Lower lobe of right lung (tissue), 2 donors: ENCODE results near the gene TMEM123. TPM values are rescaled to one million over a fixed set of nuclear protein-coding genes. Genes with fewer than 3 reads are reported as not detected.

ENCODE experiments used
- ATAC-seq, 2 donors: fragments of 200-7000 bp; cut with Tn5 transposase; one replicate each; pipeline ENCODE4 v1.9.1; 2020 to 2022; ENCODE audit warnings: mild to moderate bottlenecking in 2 of 2, moderate library complexity in 2 of 2
- DNase-seq: peaks from one replicate; pipeline ENCODE4 v3.0.0-alpha.2; 2020
- H3K27ac ChIP-seq: fragments of 200-600 bp; one replicate; pipeline ENCODE4 v1.8.0; 2022
- H3K27me3 ChIP-seq: fragments of 200-600 bp; one replicate; pipeline ENCODE4 v1.8.0; 2022; ENCODE audit warnings: low read depth
- H3K36me3 ChIP-seq: fragments of 200-600 bp; one replicate; pipeline ENCODE4 v1.8.0; 2022; ENCODE audit warnings: mild to moderate bottlenecking
- H3K4me1 ChIP-seq: fragments of 200-600 bp; one replicate; pipeline ENCODE4 v1.8.0; 2022
- H3K4me3 ChIP-seq: fragments of 200-600 bp; one replicate; pipeline ENCODE4 v1.8.0; 2022; ENCODE audit warnings: mild to moderate bottlenecking
- H3K9me3 ChIP-seq: fragments of 200-600 bp; one replicate; pipeline ENCODE4 v1.8.0; 2022
- intact Hi-C: fragments of 100-400 bp; cut with DNase I; formaldehyde crosslinking; loops from one replicate; pipeline ENCODE4 v1.11.0; 2022
- total RNA-seq: library from RNA; stranded (reverse); fragmentation: NEBNext Ultra II Directional; extraction: Animal tissue kit (Norgen Biotek cat#: 25700); gene quantifications from one replicate; pipeline ENCODE4 v1.2.1, GENCODE V29; 2021
- TF ChIP-seq, protein P1 (sequence below): fragments of 200-600 bp; IDR thresholded peaks from one replicate; pipeline ENCODE4 v1.8.0; 2022; ENCODE audit warnings: antibody characterized with exemption, mild to moderate bottlenecking
- donor health status: DM: no; HTN: yes; CAD: no; lungs with severe emphysema.

Gene TMEM123
- total RNA-seq, 1 donor from 2014 or later = 199 TPM

DNA sequence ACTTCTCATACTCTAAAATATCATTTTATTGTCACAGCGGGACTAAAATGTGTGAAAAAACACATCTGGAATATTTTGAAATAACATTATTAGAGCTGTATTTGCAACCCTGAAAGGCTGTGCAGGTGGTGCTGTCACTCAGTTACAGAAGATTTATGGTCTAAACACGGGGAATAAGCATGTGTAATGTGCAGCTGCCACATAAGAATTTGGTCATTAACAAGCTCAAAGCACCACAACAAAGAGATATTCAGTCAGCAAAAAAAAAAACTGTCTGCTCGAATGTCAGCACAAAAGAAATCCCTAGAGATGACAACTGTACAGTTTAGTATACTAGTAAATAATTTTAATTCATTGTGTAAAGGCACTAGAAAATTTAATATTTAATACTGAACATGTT lies 31.3 kb downstream of the TMEM123 start:
- intact Hi-C loops = no loop called here
- no peak overlapping the region for H3K4me3 ChIP-seq
- no peaks in the 10 kb centered on the region for H3K4me1 ChIP-seq
- DNase-seq (no peak), ATAC-seq (no peak)
- no peaks in the 10 kb centered on the region for H3K36me3 ChIP-seq
- no peak overlapping the region for H3K27ac ChIP-seq
- H3K27me3 ChIP-seq = no peaks in the 10 kb centered on the region
- TF ChIP-seq, protein P1, sequence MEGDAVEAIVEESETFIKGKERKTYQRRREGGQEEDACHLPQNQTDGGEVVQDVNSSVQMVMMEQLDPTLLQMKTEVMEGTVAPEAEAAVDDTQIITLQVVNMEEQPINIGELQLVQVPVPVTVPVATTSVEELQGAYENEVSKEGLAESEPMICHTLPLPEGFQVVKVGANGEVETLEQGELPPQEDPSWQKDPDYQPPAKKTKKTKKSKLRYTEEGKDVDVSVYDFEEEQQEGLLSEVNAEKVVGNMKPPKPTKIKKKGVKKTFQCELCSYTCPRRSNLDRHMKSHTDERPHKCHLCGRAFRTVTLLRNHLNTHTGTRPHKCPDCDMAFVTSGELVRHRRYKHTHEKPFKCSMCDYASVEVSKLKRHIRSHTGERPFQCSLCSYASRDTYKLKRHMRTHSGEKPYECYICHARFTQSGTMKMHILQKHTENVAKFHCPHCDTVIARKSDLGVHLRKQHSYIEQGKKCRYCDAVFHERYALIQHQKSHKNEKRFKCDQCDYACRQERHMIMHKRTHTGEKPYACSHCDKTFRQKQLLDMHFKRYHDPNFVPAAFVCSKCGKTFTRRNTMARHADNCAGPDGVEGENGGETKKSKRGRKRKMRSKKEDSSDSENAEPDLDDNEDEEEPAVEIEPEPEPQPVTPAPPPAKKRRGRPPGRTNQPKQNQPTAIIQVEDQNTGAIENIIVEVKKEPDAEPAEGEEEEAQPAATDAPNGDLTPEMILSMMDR = no peak
- H3K9me3 ChIP-seq = peaks cover 7% of the 10 kb centered on the region

GRCh38 chr11:102420547-102420946 lies 32.0 kb downstream of the TMEM123 start:
- H3K36me3 ChIP-seq = no peaks in the 10 kb centered on the region
- no peak for DNase-seq
- H3K9me3 ChIP-seq = peaks cover 7% of the 10 kb centered on the region
- H3K27ac ChIP-seq = no peak overlapping the region
- ATAC-seq = no peak
- intact Hi-C loops = no loop called here
- H3K4me3 ChIP-seq = no peak overlapping the region
- H3K27me3 ChIP-seq = no peaks in the 10 kb centered on the region
- H3K4me1 ChIP-seq = no peaks in the 10 kb centered on the region
- TF ChIP-seq, protein P1 = no peak

DNA sequence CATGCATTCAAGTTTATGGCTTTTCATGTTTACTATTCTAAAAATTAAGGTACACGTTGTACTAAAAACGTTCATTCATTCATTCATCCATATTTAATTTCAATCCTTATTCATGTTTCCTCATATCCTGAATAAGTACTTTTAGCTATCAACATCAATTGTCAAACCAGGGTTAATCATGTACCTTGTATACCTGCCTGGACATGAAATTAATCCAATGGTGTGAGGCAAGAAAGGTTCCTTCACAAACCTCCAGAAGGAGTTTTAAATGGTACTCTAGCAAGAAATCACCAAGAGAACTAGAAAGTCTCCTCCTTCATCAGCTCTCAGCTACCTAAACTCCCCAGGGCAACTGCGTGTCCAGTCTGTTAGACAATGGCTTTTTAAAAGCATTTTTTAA lies 33.4 kb downstream of the TMEM123 start:
- Histone ChIP-seq H3K27me3 (no peaks in the 10 kb centered on the region), H3K9me3 (peaks cover 7% of the 10 kb centered on the region), H3K4me1 (peaks cover 5% of the 10 kb centered on the region), H3K4me3 (no peak overlapping the region), H3K36me3 (no peaks in the 10 kb centered on the region), H3K27ac (no peak overlapping the region)
- intact Hi-C loops = no loop called here
- DNase-seq (no peak), ATAC-seq (no peak)
- TF ChIP-seq, protein P1 = no peak

DNA sequence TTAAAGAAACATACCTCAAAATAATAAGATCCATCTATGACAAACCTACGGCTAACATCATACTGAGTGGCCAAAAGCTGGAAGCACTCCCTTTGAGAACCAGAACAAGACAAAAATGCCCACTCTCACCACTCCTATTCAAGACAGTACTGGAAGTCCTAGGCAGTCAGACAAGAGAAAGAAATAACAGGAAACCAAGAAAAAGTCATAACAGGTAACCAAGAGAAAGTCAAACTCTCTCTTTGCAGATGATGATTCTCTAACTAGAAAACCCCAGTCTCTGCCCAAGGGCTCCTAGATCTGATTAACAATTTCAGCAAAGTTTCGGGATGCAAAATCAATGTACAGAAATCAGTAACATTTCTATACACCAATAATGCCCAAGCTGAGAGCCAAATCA lies 35.6 kb downstream of the TMEM123 start:
- Histone ChIP-seq H3K27me3 (no peaks in the 10 kb centered on the region), H3K4me3 (no peak overlapping the region), H3K9me3 (peaks cover 7% of the 10 kb centered on the region), H3K27ac (no peak overlapping the region), H3K4me1 (peaks cover 5% of the 10 kb centered on the region), H3K36me3 (no peaks in the 10 kb centered on the region)
- intact Hi-C loops = no loop called here
- ATAC-seq (no peak), DNase-seq (no peak)
- TF ChIP-seq, protein P1 = no peak

- Histone ChIP-seq H3K36me3 (no peaks in the 10 kb centered on the region), H3K9me3 (peaks cover 7% of the 10 kb centered on the region), H3K4me1 (peaks cover 10% of the 10 kb centered on the region), H3K27ac (no peak overlapping the region), H3K4me3 (no peak overlapping the region), H3K27me3 (no peaks in the 10 kb centered on the region)
- ATAC-seq (no peak), DNase-seq (no peak)
- TF ChIP-seq, protein P1 = no peak
- intact Hi-C loops = no loop called here
Measured at GRCh38 chr11:102415304-102415916, 37.2 kb downstream of the TMEM123 start.
